ENCODE data around the gene GP2. TPM values are rescaled to one million over a fixed set of nuclear protein-coding genes. Genes with fewer than 3 reads are reported as not detected.

Gene GP2
- total and polyA plus RNA-seq, 4 donors: 0.09 to 0.31 (median 0.27) TPM

GRCh38 chr16:20326321-20326720 lies 992 bp downstream of the GP2 start:
- Histone ChIP-seq H3K4me1 (ENCODE audit: control insufficient read depth in 4 of 4, insufficient read depth in 4 of 4, low read length in 3 of 4) (no peaks in the 10 kb centered on the region), H3K27ac (ENCODE audit: low read depth in 1 of 2, low read length in 2 of 2) (no peak overlapping the region), H3K27me3 (ENCODE audit: control insufficient read depth in 4 of 4, insufficient read depth in 4 of 4, low read length in 3 of 4) (no peaks in the 10 kb centered on the region), H3K9ac (ENCODE audit: low read depth in 1 of 2, low read length in 2 of 2) (no peak overlapping the region), H3K4me3 (ENCODE audit: low read depth in 1 of 3, low read length in 3 of 3) (no peak overlapping the region), H3K36me3 (ENCODE audit: control insufficient read depth in 4 of 4, insufficient read depth in 3 of 4, low read depth in 1 of 4, low read length in 3 of 4) (no peaks in the 10 kb centered on the region), H3K9me3 (ENCODE audit: control insufficient read depth in 4 of 4, low read length in 3 of 4) (no peaks in the 10 kb centered on the region)
- no peak for DNase-seq (ENCODE audit: low spot score)
- no peak for TF ChIP-seq RXRA (IDR thresholded peaks at IDR 0.05)
- WGBS: 73% methylated on average over 3 of the region's 3 CpGs

- no peak for DNase-seq (ENCODE audit: low spot score)
- H3K4me3 ChIP-seq (ENCODE audit: low read depth in 1 of 3, low read length in 3 of 3): no peak overlapping the region
- H3K4me1 ChIP-seq (ENCODE audit: control insufficient read depth in 4 of 4, insufficient read depth in 4 of 4, low read length in 3 of 4): no peaks in the 10 kb centered on the region
- no peaks in the 10 kb centered on the region for H3K36me3 ChIP-seq (ENCODE audit: control insufficient read depth in 4 of 4, insufficient read depth in 3 of 4, low read depth in 1 of 4, low read length in 3 of 4)
- 65% methylated on average over 3 of the region's 3 CpGs for WGBS
- no peak overlapping the region for H3K27ac ChIP-seq (ENCODE audit: low read depth in 1 of 2, low read length in 2 of 2)
- no peaks in the 10 kb centered on the region for H3K27me3 ChIP-seq (ENCODE audit: control insufficient read depth in 4 of 4, insufficient read depth in 4 of 4, low read length in 3 of 4)
- no peak overlapping the region for H3K9ac ChIP-seq (ENCODE audit: low read depth in 1 of 2, low read length in 2 of 2)
- TF ChIP-seq MAX (IDR thresholded peaks at IDR 0.05): no peak
- TF ChIP-seq RAD21 (IDR thresholded peaks at IDR 0.05): no peak
- TF ChIP-seq HNF4A (conservative IDR thresholded peaks at IDR 0.05): no peak
- no peak for TF ChIP-seq RXRA (IDR thresholded peaks at IDR 0.05)
- TF ChIP-seq HNF4G (IDR thresholded peaks at IDR 0.05): no peak
- no peak for TF ChIP-seq FOXA2 (IDR thresholded peaks at IDR 0.05)
- no peak for TF ChIP-seq EGR1 (IDR thresholded peaks at IDR 0.05; ENCODE audit: low read depth in 2 of 2)
- TF ChIP-seq NR2F2 (IDR thresholded peaks at IDR 0.05): no peak
- no peak for TF ChIP-seq GABPA (IDR thresholded peaks at IDR 0.05 in 1 of 2, conservative IDR thresholded peaks at IDR 0.05 in 1 of 2)
- no peak for TF ChIP-seq REST (IDR thresholded peaks at IDR 0.05)
- TF ChIP-seq ZBTB33 (IDR thresholded peaks at IDR 0.05): no peak
- TF ChIP-seq YY1 (IDR thresholded peaks at IDR 0.05): no peak
- no peak for TF ChIP-seq JUND (IDR thresholded peaks at IDR 0.05)
- H3K9me3 ChIP-seq (ENCODE audit: control insufficient read depth in 4 of 4, low read length in 3 of 4): no peaks in the 10 kb centered on the region
Measured at GRCh38 chr16:20325005-20325404, 2.3 kb downstream of the GP2 start.

- no peak overlapping the region for H3K27ac ChIP-seq (ENCODE audit: low read depth in 1 of 2, low read length in 2 of 2)
- no peak for DNase-seq (ENCODE audit: low spot score)
- no peaks in the 10 kb centered on the region for H3K9me3 ChIP-seq (ENCODE audit: control insufficient read depth in 4 of 4, low read length in 3 of 4)
- no peaks in the 10 kb centered on the region for H3K36me3 ChIP-seq (ENCODE audit: control insufficient read depth in 4 of 4, insufficient read depth in 3 of 4, low read depth in 1 of 4, low read length in 3 of 4)
- WGBS: 80% methylated on average over 9 of the region's 9 CpGs
- H3K4me1 ChIP-seq (ENCODE audit: control insufficient read depth in 4 of 4, insufficient read depth in 4 of 4, low read length in 3 of 4): no peaks in the 10 kb centered on the region
- no peak overlapping the region for H3K4me3 ChIP-seq (ENCODE audit: low read depth in 1 of 3, low read length in 3 of 3)
- no peak overlapping the region for H3K9ac ChIP-seq (ENCODE audit: low read depth in 1 of 2, low read length in 2 of 2)
- TF ChIP-seq TAF1 (conservative IDR thresholded peaks at IDR 0.05) (no peak), RAD21 (IDR thresholded peaks at IDR 0.05) (no peak), YY1 (IDR thresholded peaks at IDR 0.05) (no peak), HNF4A (conservative IDR thresholded peaks at IDR 0.05) (no peak), HNF4G (IDR thresholded peaks at IDR 0.05) (no peak), SP1 (IDR thresholded peaks at IDR 0.05) (no peak), FOXA1 (IDR thresholded peaks at IDR 0.05) (no peak), NR2F2 (IDR thresholded peaks at IDR 0.05) (no peak), MAX (IDR thresholded peaks at IDR 0.05) (no peak)
- peaks cover 0 to 2% (median 0%) of the 10 kb centered on the region in 4 donors for H3K27me3 ChIP-seq (ENCODE audit: control insufficient read depth in 4 of 4, insufficient read depth in 4 of 4, low read length in 3 of 4)
Measured at GRCh38 chr16:20323591-20324117, 3.7 kb downstream of the GP2 start.

Data from liver (tissue), 9 donors.